GM12878 (cell line): ENCODE measurements around the gene SYNJ2. TPM values are rescaled to one million over a fixed set of nuclear protein-coding genes. Genes with fewer than 3 reads are reported as not detected.

Source experiments
- ATAC-seq: fragments of 200-7000 bp; cut with Tn5 transposase; 3 replicates; pipeline ENCODE4 v1.9.1; 2020; ENCODE audit warnings: mild to moderate bottlenecking, moderate library complexity
- BruUV-seq: library from RNA; stranded (reverse); fragments of 400-500 nt; replicated peaks from 2 replicates; lab custom pipeline; 2021; lab: Mats Ljungman, UMichigan
- CTCF ChIA-PET: fragments of 300-600 bp; sonication (Branson Sonifier 250); formaldehyde crosslinking; extraction: SDS; loops from one replicate; lab custom pipeline; 2021; ENCODE audit warnings: inconsistent platforms; lab: Yijun Ruan, JAX
- POLR2A ChIA-PET: fragments of 350-600 bp; formaldehyde crosslinking; extraction: SDS; loops from one replicate; lab custom pipeline; 2021; ENCODE audit warnings: inconsistent platforms; lab: Charles Lee
- RAD21 ChIA-PET: fragments of 300-600 bp; sonication (Branson Sonifier 250); formaldehyde crosslinking; loops from one replicate; lab custom pipeline; 2023; ENCODE audit warnings: antibody characterized with exemption; ENCODE audit not compliant: unreplicated experiment; lab: Charles Lee
- SMC1A ChIA-PET: fragments of 300-600 bp; sonication (Branson Sonifier 250); formaldehyde crosslinking; loops from one replicate; lab custom pipeline; 2023; ENCODE audit not compliant: unreplicated experiment, uncharacterized antibody; lab: Charles Lee
- DNase-seq: peaks from one replicate; pipeline ENCODE4 v3.0.0-alpha.2; 2011; ENCODE audit warnings: low read depth, low spot score
- FAIRE-seq: peaks from 3 replicates; lab custom pipeline; 2011; peaks lifted over from hg19 to GRCh38; lab: Jason Lieb, UNC
- H2AFZ ChIP-seq: 2 replicates; pipeline ENCODE4 v1.6.0; 2011; ENCODE audit warnings: low read depth, low read length, control low read depth; ENCODE audit not compliant: control insufficient read depth
- H3K27ac ChIP-seq: 2 replicates; pipeline ENCODE4 v1.5.1; 2011; ENCODE audit warnings: control low read depth; ENCODE audit not compliant: control insufficient read depth, insufficient read depth
- H3K27me3 ChIP-seq, 2 experiments: replicated peaks in 1 of 2; 2 replicates each; pipeline versions ENCODE4 v1.6.0 to v1.6.1; 2011; ENCODE audit warnings: low read length in 1 of 2; ENCODE audit not compliant: control insufficient read depth in 2 of 2, insufficient read depth in 2 of 2
- H3K36me3 ChIP-seq, 2 experiments: 2 replicates each; pipeline ENCODE4 v1.5.1; 2011; ENCODE audit warnings: low read length in 1 of 2; ENCODE audit not compliant: control insufficient read depth in 2 of 2, insufficient read depth in 2 of 2
- H3K4me1 ChIP-seq: 2 replicates; pipeline ENCODE4 v1.6.1; 2011; ENCODE audit warnings: mild to moderate bottlenecking, low read length, moderate library complexity, mixed read lengths; ENCODE audit not compliant: control insufficient read depth, insufficient read depth
- H3K4me2 ChIP-seq: 2 replicates; pipeline ENCODE4 v1.6.0; 2011; ENCODE audit warnings: control low read depth; ENCODE audit not compliant: control insufficient read depth, insufficient read depth
- H3K4me3 ChIP-seq: fragments of 200-600 bp; sonication (generic); 2 replicates; pipeline ENCODE4 v1.5.1; 2016
- H3K79me2 ChIP-seq: 2 replicates; pipeline ENCODE4 v1.6.0; 2011; ENCODE audit warnings: low read length; ENCODE audit not compliant: control insufficient read depth, insufficient read depth
- H3K9ac ChIP-seq: 2 replicates; pipeline ENCODE4 v1.8.0; 2011; ENCODE audit warnings: low read length, control low read depth, mixed read lengths; ENCODE audit not compliant: control insufficient read depth, insufficient read depth
- H3K9me3 ChIP-seq: replicated peaks from 3 replicates; pipeline ENCODE4 v1.5.1; 2011; ENCODE audit warnings: mild to moderate bottlenecking, low read length; ENCODE audit not compliant: control insufficient read depth, insufficient read depth
- H4K20me1 ChIP-seq: 2 replicates; pipeline ENCODE4 v1.6.0; 2011; ENCODE audit not compliant: control insufficient read depth, insufficient read depth
- CBX3 ChIP-seq: fragments of 200-600 bp; sonication (generic); IDR thresholded peaks from 2 replicates; pipeline ENCODE4 v1.6.1; 2016; ENCODE audit warnings: low read depth, borderline replicate concordance
- E2F4 ChIP-seq: IDR thresholded peaks from 2 replicates; pipeline ENCODE4 v1.6.1; 2012; ENCODE audit warnings: low read depth, low read length, improper control_type of control experiment
- LARP7 ChIP-seq: fragments of 450-650 bp; IDR thresholded peaks from 2 replicates; pipeline ENCODE4 v1.6.1; 2017; ENCODE audit warnings: mild to moderate bottlenecking
- NFYB ChIP-seq: IDR thresholded peaks from 2 replicates; pipeline ENCODE4 v1.6.1; 2011; ENCODE audit warnings: low read depth, mild to moderate bottlenecking, low read length, improper control_type of control experiment, moderate library complexity; ENCODE audit not compliant: insufficient read depth
- NRF1 ChIP-seq: conservative IDR thresholded peaks from 2 replicates; pipeline ENCODE4 v1.6.1; 2011; ENCODE audit warnings: mild to moderate bottlenecking, low read depth, low read length, improper control_type of control experiment
- POLR2AphosphoS5 ChIP-seq: IDR thresholded peaks from 2 replicates; pipeline ENCODE4 v1.6.1; 2011; ENCODE audit warnings: mild to moderate bottlenecking, low read length, inconsistent platforms
- TCF12 ChIP-seq: IDR thresholded peaks from 2 replicates; pipeline ENCODE4 v1.6.1; 2011; ENCODE audit warnings: low read depth, mild to moderate bottlenecking, low read length
- TCF7 ChIP-seq: IDR thresholded peaks from 2 replicates; pipeline ENCODE4 v1.6.1; 2014; ENCODE audit warnings: antibody characterized with exemption, borderline replicate concordance
- ZBTB11 ChIP-seq: fragments of 450-650 bp; formaldehyde crosslinking; IDR thresholded peaks from 2 replicates; pipeline ENCODE4 v1.5.0; 2022; ENCODE audit warnings: mild to moderate bottlenecking, missing genetic modification characterization
- WGBS: methylation state at CpG from one replicate; pipeline ENCODE4 v1.1.6; 2016; ENCODE audit warnings: low lambda C conversion rate; ENCODE audit not compliant: insufficient replicate concordance, insufficient coverage; ENCODE audit errors: missing lambda C conversion rate; 5-methylcytosine and 5-hydroxymethylcytosine counted together
- in situ Hi-C: fragments of 300-500 bp; cut with MboI; formaldehyde crosslinking; loops from 9 replicates; pipeline ENCODE4 v1.14.3; 2018; ENCODE audit warnings: mixed read lengths
- intact Hi-C: fragments of 100-400 bp; cut with micrococcal nuclease; formaldehyde crosslinking; loops from one replicate; pipeline ENCODE4 v1.14.2; 2022; ENCODE audit not compliant: unreplicated experiment
- polyA plus RNA-seq, 11 experiments: library from polyadenylated mRNA; depleted of rRNA in 4 of 11; unstranded in 6 of 11; stranded (reverse) in 5 of 11; fragments of >200 nt; fragmentation: Nextera tagmentation in 4 of 11; fragmentation: Illumina TruSeq in 1 of 11; extraction: Ambion mirVana in 4 of 11; extraction: Trizol in 1 of 11; gene quantifications; 1 replicate in 1 of 11; 2 replicates in 10 of 11; pipeline versions ENCODE4 v1.2.1 to v1.2.3, GENCODE V29; 2011 to 2016; ENCODE audit warnings: inconsistent platforms in 2 of 11, missing spikeins in 2 of 11, low read depth in 1 of 11
- total RNA-seq, 4 experiments: library from RNA; depleted of rRNA in 3 of 4; stranded (reverse); fragments of >200 nt in 3 of 4; fragmentation: Illumina TruSeq in 1 of 4; extraction: Trizol in 1 of 4; gene quantifications; 2 replicates each; pipeline versions ENCODE4 v1.2.1 to v1.2.3, GENCODE V29; 2013 to 2021

Gene SYNJ2
- total and polyA plus RNA-seq, 10 of the 15 experiments (the other 5 are each of a cell fraction or from before 2014, with no cell fraction given), result 0.11 to 1.8 (median 0.57) TPM

- CTCF ChIA-PET, result no interaction called here
Observed at GRCh38 chr6:158078320-158078719, 96.7 kb downstream of the SYNJ2 start.

GRCh38 chr6:158080849-158081656 lies 99.4 kb downstream of the SYNJ2 start:
- TF ChIP-seq LARP7 (no peak), TCF12 (no peak), NRF1 (no peak), NFYB (no peak), ZBTB11 (CRISPR knock-in tag) (no peak)
- TF ChIP-seq, all 136 proteins: peak for 0
- POLR2A ChIA-PET, result no interaction called here
- whole genome bisulfite sequencing, result 93% methylated on average over 17 of the region's 18 CpGs
- DNase-seq (no peak), FAIRE-seq (no peak), ATAC-seq (no peak)
- Histone ChIP-seq H4K20me1 (no peaks in the 10 kb centered on the region), H3K79me2 (no peaks in the 10 kb centered on the region), H3K27ac (no peak overlapping the region), H3K4me1 (peaks cover under 1% of the 10 kb centered on the region; the same call in 1 of the 2 replicates), H3K36me3 (no peaks in the 10 kb centered on the region; a peak in 1 of 4 replicates), H3K27me3 (no peaks in the 10 kb centered on the region), H3K4me3 (no peak overlapping the region), H3K4me2 (no peak overlapping the region), H3K9me3 (no peaks in the 10 kb centered on the region), H3K9ac (no peak overlapping the region), H2AFZ (no peak overlapping the region)
- in situ Hi-C loops (no loop called here), intact Hi-C loops (no loop called here)
- BruUV-seq, result no TSS peak
- CTCF ChIA-PET, result no interaction called here
- RAD21 ChIA-PET, result interaction anchor here (0.6 kb wide), 1 partner anchor 197 kb away, joined by 5 read pairs; no protein-coding TSS in a partner anchor
- SMC1A ChIA-PET, result no interaction called here

More at GRCh38 chr6:158078320-158078719, 96.7 kb downstream of the SYNJ2 start:
- ChIA-PET RAD21 (no interaction called here), SMC1A (no interaction called here), POLR2A (no interaction called here)
- intact Hi-C loops (loop anchor here (10.0 kb wide), 2 partner anchors 174 to 764 kb away; no protein-coding TSS in a partner anchor), in situ Hi-C loops (no loop called here)
- WGBS, result 80% methylated on average over 7 of the region's 7 CpGs
- FAIRE-seq (no peak), ATAC-seq (no peak), DNase-seq (no peak)
- H3K4me3 ChIP-seq, result no peak overlapping the region
- no peaks in the 10 kb centered on the region for H4K20me1 ChIP-seq
- H3K9ac ChIP-seq, result no peak overlapping the region
- H3K36me3 ChIP-seq, result no peaks in the 10 kb centered on the region; a peak in 1 of 4 replicates
- no peak overlapping the region for H3K4me2 ChIP-seq
- no peak overlapping the region for H2AFZ ChIP-seq
- no peaks in the 10 kb centered on the region for H3K4me1 ChIP-seq
- no peak for TF ChIP-seq POLR2AphosphoS5
- TF ChIP-seq TCF7, result no peak
- no peak for TF ChIP-seq CBX3
- no peak for TF ChIP-seq E2F4
- H3K9me3 ChIP-seq, result no peaks in the 10 kb centered on the region
- H3K27me3 ChIP-seq, result no peaks in the 10 kb centered on the region
- no peak overlapping the region for H3K27ac ChIP-seq
- no peaks in the 10 kb centered on the region for H3K79me2 ChIP-seq
- BruUV-seq, result no TSS peak
